ENCODE data around the gene RTKN2.
"Not testable (repeated sequence)": the region's sequence is repeated elsewhere in the genome, so short reads cannot be mapped to it uniquely, and the experiment has no call there.

Gene RTKN2, protein sequence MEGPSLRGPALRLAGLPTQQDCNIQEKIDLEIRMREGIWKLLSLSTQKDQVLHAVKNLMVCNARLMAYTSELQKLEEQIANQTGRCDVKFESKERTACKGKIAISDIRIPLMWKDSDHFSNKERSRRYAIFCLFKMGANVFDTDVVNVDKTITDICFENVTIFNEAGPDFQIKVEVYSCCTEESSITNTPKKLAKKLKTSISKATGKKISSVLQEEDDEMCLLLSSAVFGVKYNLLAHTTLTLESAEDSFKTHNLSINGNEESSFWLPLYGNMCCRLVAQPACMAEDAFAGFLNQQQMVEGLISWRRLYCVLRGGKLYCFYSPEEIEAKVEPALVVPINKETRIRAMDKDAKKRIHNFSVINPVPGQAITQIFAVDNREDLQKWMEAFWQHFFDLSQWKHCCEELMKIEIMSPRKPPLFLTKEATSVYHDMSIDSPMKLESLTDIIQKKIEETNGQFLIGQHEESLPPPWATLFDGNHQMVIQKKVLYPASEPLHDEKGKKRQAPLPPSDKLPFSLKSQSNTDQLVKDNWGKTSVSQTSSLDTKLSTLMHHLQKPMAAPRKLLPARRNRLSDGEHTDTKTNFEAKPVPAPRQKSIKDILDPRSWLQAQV

GRCh38 chr10:62268399-62269114 lies at the start of gene RTKN2:
TSS of gene RTKN2 (minus strand) at chr10:62268844. CDS start at chr10:62268610, 234 bp downstream.
- DNase-seq: peak; percentile 91

- DNase-seq: no peak
Observed at GRCh38 chr10:62317257-62317656, 48.6 kb upstream of the RTKN2 start.

DNA sequence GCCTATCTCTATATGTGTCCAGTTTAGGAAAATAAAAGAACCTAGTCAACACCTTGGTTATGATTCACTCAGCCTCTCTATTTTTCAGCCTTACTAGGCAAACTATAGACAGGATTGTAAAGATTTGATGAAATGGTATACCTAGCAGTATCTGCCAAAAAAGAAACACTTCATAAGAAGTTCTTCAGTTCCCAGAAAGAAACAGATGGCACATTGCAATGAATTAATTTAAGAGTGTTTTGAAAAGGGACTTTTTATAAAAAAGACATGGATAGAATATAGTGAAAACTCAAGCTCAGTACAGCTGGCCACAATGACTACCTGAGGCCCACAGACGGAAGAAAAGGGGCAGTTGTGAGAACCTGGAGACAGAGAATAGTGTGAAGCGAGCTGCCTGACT lies 40.6 kb upstream of the RTKN2 start:
- no peak for DNase-seq

DNA sequence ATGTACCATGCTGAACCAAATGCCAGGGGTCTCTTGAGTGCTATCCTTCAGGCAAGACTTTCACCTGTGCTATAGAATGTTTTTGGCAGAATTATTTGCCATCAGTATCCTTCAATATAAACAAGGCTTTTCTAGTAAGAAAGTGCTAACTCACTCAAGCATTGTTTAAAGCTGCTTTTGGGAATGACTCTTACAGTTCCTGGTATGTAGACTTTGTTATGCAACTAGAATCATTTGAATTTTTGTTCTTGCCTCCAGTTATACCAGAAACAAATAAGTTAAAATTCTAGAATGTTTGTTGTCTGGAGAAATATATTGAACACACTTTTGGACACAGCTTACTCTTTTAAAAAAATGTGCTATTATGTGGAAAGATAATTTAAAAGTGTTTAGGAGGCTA lies 39.5 kb upstream of the RTKN2 start:
- DNase-seq: no peak

GRCh38 chr10:62307635-62308034 lies 39.0 kb upstream of the RTKN2 start:
- DNase-seq: no peak

GRCh38 chr10:62306663-62307062 lies 38.0 kb upstream of the RTKN2 start:
- DNase-seq: no peak

DNA sequence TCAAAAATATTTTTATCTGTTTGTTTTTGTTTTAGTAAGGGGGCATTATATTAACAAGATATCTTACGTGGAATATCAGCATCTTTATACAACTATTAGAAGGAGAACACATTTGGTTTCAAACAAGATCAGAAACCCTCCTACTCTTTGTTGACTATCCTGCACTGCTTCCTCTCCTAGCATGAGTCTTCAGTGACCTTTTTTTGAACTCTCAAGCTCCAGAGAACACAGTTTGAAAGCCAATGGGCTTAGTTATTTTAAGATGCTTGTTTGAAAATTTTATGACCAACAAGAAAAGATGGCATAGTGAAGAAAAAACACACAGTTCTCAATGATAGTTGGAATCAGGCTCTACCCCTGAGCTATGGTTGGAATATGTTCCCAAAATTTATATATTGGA lies 37.2 kb upstream of the RTKN2 start:
- no peak for DNase-seq

DNA sequence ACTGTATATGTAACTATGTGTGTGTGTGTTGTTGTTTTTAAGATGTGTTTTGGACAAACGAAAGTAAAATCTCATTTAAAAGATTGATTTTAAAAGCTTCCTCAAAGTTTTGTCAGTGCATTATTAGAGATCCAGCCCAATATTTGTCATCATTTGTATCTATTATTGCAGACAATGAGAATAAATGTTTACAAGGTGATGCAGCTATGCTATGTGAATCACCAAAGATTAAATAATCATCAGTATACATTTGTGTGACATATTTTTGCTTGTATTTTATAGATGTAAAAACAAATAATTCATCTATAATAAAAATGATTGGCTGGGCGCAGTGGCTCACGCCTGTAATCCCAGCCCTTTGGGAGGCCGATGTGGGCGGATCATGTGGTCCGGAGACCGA lies 35.3 kb upstream of the RTKN2 start:
- DNase-seq: no peak

DNA sequence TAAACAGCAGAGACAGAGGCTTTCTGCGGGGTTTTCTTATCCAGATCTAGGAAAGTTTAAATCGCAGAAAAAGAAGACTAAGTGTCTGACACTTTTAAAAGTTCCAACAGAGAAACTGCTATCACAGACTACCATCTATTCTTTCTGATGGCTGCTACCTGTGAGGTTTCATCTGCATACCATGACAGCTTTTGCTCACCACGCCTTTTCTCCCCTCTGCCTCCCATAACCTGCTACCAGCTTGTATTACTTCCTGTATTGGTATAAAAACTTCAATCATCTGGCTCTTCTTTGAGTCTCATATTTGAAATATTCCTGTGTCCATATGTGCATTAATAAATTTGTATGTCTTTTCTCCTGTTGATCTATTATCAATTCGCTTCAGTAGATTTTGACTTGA lies 34.1 kb upstream of the RTKN2 start:
- no peak for DNase-seq

DNA sequence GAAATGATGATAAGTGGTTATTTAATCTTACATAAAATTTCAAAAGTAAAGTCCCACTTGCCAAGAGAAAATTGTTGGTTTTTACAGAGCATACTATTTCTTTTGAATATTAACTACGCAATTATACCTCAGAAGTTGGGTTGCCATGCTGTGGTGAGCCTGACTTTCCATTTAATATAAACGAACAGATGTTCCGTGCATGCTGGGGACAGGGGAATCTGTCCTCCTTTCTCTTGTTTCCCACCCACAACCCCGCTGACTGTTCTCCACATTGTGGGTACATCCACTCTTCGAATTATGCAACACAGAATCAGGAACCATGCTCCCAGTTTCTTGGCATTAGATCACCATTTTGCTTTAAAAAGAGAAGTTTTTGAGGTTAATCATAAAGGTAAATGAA lies 29.2 kb upstream of the RTKN2 start:
- no peak for DNase-seq

DNA sequence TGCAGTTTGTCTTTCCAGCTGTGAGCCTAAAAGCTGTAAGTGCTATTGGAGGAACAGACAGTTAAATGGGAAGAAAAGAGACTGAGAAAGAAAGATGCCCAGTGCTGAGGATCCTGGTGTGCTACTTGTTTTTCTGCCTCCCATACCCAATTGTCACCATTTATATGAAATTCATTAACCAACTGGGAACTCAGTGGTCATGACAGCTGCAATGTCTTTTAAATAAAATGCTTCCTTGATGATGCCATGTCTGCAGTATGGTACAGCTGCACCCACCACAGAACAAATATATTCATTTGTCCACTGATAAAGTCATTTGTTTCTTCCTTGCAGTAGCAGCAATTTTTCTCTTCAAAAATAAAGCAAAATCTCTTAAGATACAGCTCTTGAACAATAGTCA lies 15.6 kb upstream of the RTKN2 start:
- DNase-seq: no peak

DNA sequence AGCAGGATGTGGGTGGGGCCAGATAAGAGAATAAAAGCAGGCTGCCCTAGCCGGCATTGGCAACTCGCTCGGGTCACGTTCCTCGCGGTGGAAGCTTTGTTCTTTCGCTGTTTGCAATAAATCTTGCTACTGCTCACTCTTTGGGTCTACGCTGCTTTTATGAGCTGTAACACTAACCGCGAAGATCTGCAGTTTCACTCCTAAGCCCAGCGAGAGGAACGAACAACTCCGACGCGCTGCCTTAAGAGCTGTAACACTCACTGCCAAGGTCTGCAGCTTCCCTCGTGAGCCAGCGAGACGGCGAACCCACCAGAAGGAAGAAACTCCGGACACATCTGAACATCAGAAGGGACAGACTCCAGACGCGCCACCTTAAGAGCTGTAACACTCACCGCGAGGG lies 12.7 kb upstream of the RTKN2 start:
- not testable (repeated sequence) for DNase-seq

GRCh38 chr10:62280392-62280791 lies 11.7 kb upstream of the RTKN2 start:
- not testable (repeated sequence) for DNase-seq

DNA sequence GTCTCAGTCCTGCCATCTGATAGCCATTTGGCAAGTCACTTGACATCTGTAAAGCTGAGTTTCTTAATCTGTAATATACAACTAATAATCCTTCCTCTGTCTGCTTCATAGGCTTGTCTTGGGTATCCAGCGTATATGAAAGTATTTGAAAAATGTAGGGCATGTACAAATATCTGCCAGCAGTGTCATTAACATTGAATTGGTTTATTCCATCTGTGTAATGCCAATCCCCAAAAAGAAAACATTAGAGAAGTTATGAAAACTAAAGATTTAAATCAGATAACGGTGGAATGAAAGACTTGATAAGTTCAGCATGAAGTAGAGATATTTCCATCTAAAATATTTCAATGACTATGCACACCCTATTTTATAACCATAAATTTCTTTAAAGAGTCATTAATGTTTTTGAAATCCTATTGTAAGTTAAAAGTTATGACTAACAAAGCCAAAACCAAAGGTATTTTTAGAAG lies 9.8 kb upstream of the RTKN2 start:
- no peak for DNase-seq

DNA sequence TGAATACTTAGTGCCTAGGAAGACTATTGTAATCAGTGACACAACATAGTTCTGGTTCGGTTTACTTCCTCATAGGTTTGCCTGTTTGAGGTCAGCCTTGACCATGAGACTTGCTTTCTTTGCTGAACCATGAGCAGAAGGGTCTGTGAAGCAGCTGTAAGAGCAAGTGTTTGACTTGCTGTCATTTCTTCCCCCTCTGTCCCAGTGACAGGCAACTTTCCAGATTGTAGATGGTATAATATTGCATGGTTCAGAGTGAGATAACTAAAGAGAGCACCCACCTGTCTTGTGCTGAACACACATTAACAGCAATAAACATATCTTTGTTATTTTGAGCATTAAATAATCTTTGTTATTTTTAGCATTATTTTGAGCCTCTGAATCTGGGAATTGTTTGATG lies 9.3 kb upstream of the RTKN2 start:
- DNase-seq: no peak

GRCh38 chr10:62270020-62270419 lies 1.4 kb upstream of the RTKN2 start:
- DNase-seq: no peak

DNA sequence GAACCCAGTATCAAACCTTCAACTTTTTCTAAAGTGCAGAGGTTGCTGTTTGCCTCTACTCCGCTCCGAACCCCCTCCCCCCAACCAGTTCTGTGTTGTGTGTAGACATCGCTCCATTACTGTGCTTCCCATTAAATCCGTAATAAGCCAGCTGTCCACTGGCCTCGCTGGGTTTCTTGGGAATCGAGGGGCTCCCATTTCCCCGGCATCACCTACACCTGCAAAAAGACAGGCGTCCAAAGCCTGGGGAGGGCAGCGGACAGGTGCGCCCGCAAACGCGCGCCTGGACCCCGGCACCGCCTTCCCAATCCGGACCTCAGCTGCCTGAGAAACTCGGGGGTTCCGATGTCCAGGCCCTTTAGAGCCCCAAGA lies 631 bp downstream of the RTKN2 start:
- no peak for DNase-seq

- no peak for DNase-seq
Observed at GRCh38 chr10:62266611-62267010, 2.0 kb downstream of the RTKN2 start.

DNA sequence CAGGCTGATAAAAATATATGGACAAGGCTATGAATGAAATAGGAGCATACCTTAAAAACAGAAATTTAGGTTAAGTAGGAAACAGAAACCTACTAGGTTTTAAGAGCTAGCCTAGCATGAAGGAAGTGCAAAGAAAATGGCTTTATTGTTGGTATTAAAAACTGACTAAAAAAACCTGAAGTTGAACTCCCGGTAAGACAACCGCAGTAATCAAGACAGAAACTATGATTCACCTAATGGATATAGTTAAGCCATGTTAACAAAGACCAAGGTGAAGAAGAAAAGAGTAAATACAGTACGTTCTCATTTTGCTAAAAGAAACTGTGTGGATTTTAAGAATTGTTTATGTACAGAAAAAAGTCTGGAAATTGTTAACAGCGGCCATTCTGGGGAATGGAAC lies 2.5 kb downstream of the RTKN2 start:
- DNase-seq: no peak

DNA sequence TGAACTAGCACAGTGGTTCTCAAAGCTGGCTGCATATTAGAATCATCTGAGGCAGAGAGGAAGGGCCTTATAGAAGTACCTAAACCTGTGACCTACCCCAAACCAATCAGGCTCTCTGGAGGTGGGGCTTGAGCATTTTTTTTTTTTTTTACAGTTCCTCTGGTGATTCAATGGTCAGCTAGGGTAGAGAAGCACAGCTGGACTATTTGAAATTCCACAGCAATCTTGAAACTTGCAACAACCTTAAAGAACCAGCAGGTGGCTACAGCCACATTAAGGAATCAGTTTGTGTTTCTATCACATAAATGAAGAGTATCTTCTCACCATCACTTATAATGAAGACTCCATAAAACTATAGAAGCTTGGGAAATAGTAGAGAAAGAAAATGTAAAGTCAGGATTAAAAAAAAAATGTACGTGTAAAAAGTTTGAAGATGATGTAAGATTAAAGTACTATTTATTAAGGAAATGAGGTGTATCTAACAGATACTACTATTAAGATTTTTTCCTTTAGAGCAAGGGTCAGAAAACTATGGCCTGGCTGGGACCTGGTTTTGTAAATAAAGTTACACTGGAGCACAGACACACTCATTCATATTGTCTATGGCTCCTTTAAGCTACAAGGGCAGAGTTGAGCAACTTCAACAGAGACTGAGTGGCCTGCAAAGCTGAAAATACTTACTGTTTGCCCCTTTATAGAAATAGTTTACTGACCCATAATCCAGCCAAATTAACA lies 3.8 kb downstream of the RTKN2 start:
- DNase-seq: peak; percentile 37

DNA sequence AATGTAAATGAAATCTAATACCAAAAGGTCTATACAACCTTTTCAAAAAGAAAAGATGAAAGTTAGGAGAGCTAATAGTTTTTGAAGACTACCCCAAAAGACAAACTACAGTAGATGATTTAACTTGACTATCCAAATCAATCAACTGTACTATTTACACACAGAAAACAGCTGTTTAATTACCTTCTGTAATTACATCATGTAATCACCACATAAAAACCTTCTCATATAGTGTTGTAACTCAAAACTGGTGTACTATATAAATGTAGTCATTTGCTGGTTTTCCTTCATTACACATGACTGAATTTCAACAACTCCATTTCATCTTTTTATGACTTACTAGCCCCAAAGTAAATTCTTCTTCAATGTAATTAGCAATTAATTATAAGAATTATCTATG lies 4.5 kb downstream of the RTKN2 start:
- no peak for DNase-seq

- DNase-seq: no peak
Observed at GRCh38 chr10:62261666-62262065, 7.0 kb downstream of the RTKN2 start.

GRCh38 chr10:62259998-62260397 lies 8.6 kb downstream of the RTKN2 start:
- no peak for DNase-seq

All from NCI-H1105 (cell line).